ENCODE measurements around the gene RPP38.

Gene RPP38

GRCh38 chr10:15097011-15097812, at the start of gene RPP38:
Gene RPP38, plus strand, starts transcription at chr10:15097355. Its CDS starts 5,960 bp downstream, at chr10:15103315.
- peak; percentile 64 for DNase-seq

GRCh38 chr10:15049533-15049932, 47.6 kb upstream of the RPP38 start:
- no peak for DNase-seq

GRCh38 chr10:15052121-15052520, 45.0 kb upstream of the RPP38 start:
- DNase-seq, result no peak

- DNase-seq, result no peak
Observed at GRCh38 chr10:15053061-15053460, 44.1 kb upstream of the RPP38 start.

- DNase-seq, result no peak
Observed at GRCh38 chr10:15058689-15059088, 38.5 kb upstream of the RPP38 start.

- DNase-seq, result no peak
Observed at GRCh38 chr10:15059914-15060313, 37.2 kb upstream of the RPP38 start.

- no peak for DNase-seq
Observed at GRCh38 chr10:15060638-15061037, 36.5 kb upstream of the RPP38 start.

GRCh38 chr10:15067154-15067553, 30.0 kb upstream of the RPP38 start:
- no peak for DNase-seq

- DNase-seq, result no peak
Observed at GRCh38 chr10:15068802-15069201, 28.4 kb upstream of the RPP38 start.

- no peak for DNase-seq
Observed at GRCh38 chr10:15069230-15069629, 27.9 kb upstream of the RPP38 start.

GRCh38 chr10:15072358-15072757, 24.8 kb upstream of the RPP38 start:
- DNase-seq, result no peak

GRCh38 chr10:15075421-15075820, 21.7 kb upstream of the RPP38 start:
- DNase-seq, result no peak

- no peak for DNase-seq
Observed at GRCh38 chr10:15083674-15084501, 13.3 kb upstream of the RPP38 start.

- DNase-seq, result peak; percentile 13
Observed at GRCh38 chr10:15084502-15084922, 12.6 kb upstream of the RPP38 start.

- DNase-seq, result no peak
Observed at GRCh38 chr10:15088428-15089261, 8.5 kb upstream of the RPP38 start, which contains the start of gene ACBD7. Gene ACBD7, minus strand, starts transcription at chr10:15088776. Its CDS starts 48 bp downstream, at chr10:15088728.

- no peak for DNase-seq
Observed at GRCh38 chr10:15091418-15091817, 5.7 kb upstream of the RPP38 start.

- no peak for DNase-seq
Observed at GRCh38 chr10:15092855-15093408, 4.2 kb upstream of the RPP38 start.

GRCh38 chr10:15096661-15097010, 519 bp upstream of the RPP38 start:
- no peak for DNase-seq

- no peak for DNase-seq
Observed at GRCh38 chr10:15099886-15100285, 2.7 kb downstream of the RPP38 start.

GRCh38 chr10:15103513-15103912, 6.4 kb downstream of the RPP38 start:
- no peak for DNase-seq

- DNase-seq, result peak; percentile 1
Observed at GRCh38 chr10:15106352-15107013, 9.3 kb downstream of the RPP38 start.

GRCh38 chr10:15112657-15113056, 15.5 kb downstream of the RPP38 start:
- DNase-seq, result no peak
